ENCODE results near the gene LRRTM4.

DNA sequence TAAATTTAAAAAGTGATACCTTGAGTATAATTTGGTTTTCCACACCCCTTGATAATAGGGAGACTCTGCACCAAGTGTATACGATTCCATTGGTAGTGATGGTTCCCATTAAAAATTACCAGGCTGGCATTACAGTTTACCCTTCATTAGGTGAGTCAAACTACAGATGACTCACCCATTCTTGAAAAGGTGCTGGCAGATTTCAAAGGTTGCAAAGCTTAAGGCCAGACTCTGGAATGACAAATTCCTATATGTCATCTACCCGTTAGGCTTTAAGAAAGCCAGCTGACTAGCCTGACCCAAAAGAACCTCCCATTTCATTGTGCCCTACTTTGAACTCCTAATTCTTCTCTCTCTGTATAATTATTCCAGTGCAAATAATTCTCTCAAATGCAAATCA is 124.4 kb downstream of the LRRTM4 start:
- no peak for TF ChIP-seq POLR2A (IDR thresholded peaks at IDR 0.05)
- TF ChIP-seq, protein P1, sequence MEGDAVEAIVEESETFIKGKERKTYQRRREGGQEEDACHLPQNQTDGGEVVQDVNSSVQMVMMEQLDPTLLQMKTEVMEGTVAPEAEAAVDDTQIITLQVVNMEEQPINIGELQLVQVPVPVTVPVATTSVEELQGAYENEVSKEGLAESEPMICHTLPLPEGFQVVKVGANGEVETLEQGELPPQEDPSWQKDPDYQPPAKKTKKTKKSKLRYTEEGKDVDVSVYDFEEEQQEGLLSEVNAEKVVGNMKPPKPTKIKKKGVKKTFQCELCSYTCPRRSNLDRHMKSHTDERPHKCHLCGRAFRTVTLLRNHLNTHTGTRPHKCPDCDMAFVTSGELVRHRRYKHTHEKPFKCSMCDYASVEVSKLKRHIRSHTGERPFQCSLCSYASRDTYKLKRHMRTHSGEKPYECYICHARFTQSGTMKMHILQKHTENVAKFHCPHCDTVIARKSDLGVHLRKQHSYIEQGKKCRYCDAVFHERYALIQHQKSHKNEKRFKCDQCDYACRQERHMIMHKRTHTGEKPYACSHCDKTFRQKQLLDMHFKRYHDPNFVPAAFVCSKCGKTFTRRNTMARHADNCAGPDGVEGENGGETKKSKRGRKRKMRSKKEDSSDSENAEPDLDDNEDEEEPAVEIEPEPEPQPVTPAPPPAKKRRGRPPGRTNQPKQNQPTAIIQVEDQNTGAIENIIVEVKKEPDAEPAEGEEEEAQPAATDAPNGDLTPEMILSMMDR (IDR thresholded peaks at IDR 0.05), result no peak

All from lower leg skin (tissue), 3 donors.